ENCODE data around the gene STPG3.

DNA sequence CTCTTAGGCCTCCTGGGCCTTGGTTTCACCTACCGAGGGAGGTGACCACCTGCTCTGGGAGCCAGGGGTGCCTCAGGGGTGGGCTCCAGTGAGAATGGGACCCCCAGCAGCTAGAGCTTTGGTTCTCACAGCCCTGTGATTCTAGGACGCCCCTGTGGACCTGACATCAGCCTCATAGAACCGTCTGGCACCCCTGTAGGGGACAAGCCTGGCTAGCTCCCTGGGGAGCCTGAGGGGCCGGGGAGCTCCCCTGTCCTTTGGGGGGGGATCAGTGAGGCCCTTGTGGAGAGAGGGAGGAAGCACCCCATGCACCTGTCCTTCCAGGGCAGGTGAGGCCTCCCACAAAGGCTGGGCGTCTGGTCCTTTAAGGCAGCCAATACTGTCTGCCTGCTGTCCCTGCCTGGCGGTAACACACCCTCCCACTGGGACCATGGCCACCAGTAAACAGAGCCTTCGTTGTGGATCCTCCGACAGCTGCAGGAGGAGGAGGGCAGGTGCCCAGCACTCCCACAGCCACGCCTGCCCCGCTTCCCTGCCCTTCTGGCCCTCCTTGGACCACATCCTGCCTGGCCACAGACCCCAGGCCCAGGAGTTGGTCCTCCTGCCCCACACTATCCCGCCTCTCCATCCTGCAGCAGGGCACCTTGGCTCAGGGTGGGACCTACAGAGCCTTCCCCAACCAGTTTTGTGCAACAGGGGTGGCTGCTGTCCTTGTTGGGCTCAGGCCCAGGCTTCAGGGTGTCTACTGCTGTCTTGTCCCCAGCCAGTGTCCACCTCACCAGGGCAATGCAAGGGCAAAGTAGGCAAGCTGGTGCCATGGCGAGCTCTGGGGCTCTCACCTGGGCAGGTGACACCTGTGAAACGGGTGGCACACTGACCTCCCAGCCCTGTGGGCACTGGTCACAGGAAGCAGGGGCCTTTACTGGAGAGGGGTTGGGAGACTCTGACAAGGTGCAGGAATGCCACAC lies 13.0 kb upstream of the STPG3 start:
- TF ChIP-seq, protein P1, sequence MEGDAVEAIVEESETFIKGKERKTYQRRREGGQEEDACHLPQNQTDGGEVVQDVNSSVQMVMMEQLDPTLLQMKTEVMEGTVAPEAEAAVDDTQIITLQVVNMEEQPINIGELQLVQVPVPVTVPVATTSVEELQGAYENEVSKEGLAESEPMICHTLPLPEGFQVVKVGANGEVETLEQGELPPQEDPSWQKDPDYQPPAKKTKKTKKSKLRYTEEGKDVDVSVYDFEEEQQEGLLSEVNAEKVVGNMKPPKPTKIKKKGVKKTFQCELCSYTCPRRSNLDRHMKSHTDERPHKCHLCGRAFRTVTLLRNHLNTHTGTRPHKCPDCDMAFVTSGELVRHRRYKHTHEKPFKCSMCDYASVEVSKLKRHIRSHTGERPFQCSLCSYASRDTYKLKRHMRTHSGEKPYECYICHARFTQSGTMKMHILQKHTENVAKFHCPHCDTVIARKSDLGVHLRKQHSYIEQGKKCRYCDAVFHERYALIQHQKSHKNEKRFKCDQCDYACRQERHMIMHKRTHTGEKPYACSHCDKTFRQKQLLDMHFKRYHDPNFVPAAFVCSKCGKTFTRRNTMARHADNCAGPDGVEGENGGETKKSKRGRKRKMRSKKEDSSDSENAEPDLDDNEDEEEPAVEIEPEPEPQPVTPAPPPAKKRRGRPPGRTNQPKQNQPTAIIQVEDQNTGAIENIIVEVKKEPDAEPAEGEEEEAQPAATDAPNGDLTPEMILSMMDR (optimal IDR thresholded peaks at IDR 0.05 in 1 of 3, IDR thresholded peaks at IDR 0.05 in 1 of 3, conservative IDR thresholded peaks at IDR 0.05 in 1 of 3; ENCODE audit: extremely low read depth in 1 of 3, insufficient read depth in 2 of 3, low read length in 3 of 3) = no peak
- no peak for TF ChIP-seq EZH2 (IDR thresholded peaks at IDR 0.05; ENCODE audit: low read length)
